HG02840 (cell line): ENCODE data around the gene SOCS4.
"Not testable (repeated sequence)": the region's sequence is repeated elsewhere in the genome, so short reads cannot be mapped to it uniquely, and the experiment has no call there.

Source experiments
- ATAC-seq: cut with Tn5 transposase; IDR thresholded peaks from one replicate; pipeline ENCODE4 v1.9.1; 2021; ENCODE audit warnings: mild to moderate bottlenecking, moderate library complexity, moderate number of reproducible peaks; ENCODE audit not compliant: unreplicated experiment, low FRiP score

SOCS4 gene, protein sequence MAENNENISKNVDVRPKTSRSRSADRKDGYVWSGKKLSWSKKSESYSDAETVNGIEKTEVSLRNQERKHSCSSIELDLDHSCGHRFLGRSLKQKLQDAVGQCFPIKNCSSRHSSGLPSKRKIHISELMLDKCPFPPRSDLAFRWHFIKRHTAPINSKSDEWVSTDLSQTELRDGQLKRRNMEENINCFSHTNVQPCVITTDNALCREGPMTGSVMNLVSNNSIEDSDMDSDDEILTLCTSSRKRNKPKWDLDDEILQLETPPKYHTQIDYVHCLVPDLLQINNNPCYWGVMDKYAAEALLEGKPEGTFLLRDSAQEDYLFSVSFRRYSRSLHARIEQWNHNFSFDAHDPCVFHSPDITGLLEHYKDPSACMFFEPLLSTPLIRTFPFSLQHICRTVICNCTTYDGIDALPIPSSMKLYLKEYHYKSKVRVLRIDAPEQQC

DNA sequence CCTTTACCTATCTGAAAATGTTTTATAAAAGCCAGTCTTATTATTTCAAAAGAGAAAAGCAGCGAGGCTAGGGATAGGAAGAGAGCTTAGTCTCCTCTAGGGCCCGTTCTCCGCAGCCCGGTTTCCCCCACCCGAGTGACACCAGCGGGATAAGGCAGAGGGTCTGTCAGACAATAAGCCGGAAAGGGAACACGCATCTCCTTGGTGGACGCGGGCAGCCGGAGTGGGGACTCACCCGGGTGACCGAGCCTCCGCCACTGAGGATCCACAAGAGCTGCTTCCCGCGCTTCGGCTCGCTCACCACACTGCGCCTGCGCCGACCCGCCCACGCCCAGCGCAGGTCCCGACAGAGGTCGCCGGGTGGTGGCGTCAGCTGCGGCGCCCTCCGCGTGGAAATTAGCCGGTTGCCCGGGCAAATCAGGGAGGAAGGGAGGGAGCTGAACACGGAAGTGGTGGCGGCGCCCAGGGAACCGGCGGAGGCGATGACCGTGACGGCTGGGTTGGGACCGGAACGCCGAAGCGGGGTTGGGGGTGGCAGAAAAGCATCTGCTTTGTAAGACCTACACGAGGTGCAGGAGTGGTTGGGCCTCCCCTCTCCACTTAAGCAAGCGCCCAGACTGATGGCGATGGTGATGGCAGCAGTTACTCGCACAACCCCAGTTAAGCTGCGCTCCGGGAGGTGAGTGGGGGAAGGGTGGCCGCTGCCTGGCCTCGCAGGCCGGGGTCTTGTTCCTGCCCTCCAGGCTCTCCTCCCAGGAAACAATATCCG lies at the start of gene SOCS4, which contains the start of gene WDHD1:
Gene SOCS4, plus strand, starts transcription at position 444 of the 769 bp plus-strand sequence. CDS start 15,806 bp downstream, outside the sequence.
Gene WDHD1, minus strand, starts transcription at position 307 of the 769 bp plus-strand sequence. CDS start 312 bp downstream, outside the sequence.
- peak; percentile 95 for ATAC-seq

DNA sequence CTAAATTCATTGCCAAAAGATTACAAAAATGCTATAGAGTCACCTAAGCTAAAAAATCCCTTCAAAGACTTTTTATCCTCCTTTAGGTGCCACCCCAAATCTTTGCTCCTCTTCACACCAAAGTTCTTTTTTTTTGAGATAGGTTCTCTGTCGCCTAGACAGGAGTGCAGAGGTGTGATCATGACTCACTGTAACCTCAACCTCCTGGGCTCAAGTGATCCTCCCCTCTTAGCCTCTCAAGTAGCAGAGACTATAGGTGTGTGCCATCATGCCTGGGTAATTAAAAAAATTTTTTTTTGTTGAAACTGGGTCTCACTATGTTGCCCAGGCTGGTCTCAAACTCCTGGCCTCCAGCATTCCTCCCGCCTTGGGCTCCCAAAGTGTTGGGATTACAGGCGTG lies 48.0 kb upstream of the SOCS4 start:
- no peak for ATAC-seq

DNA sequence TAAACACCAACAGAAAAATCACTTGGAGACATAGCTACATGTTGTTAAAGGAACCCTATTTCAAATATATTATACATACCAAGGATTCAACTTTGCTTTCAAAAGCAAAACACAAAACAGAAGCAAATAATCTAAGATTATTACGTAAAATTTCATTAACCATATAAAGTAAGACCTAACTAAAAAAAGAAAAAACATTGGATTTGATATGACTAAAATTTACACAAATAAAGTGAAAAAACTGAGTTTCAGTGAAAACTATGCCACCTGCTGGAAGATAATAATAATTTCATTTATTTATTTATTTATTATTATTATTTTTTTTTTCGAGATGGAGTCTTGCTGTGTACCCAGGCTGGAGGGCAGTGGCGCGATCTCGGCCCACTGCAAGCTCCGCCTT lies 45.3 kb upstream of the SOCS4 start:
- ATAC-seq: no peak

DNA sequence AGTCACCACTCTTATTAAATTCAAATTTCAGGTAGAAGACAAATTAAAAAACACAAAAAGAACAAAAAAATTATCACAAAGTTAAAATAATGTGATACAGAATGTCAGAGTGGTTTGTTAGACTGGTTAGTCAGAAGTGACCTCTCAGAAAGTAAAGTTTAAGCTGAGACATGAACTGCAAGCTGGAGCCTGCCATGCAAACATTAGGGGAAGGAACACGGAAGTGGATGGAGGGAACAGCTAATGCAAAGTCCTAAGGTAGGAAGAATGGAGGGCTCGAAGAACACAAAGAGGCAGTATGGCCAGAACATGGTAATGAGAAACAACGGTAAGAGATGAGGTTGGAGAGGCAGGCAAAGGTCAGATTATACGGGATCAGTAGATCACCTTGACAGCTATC lies 41.9 kb upstream of the SOCS4 start:
- no peak for ATAC-seq

DNA sequence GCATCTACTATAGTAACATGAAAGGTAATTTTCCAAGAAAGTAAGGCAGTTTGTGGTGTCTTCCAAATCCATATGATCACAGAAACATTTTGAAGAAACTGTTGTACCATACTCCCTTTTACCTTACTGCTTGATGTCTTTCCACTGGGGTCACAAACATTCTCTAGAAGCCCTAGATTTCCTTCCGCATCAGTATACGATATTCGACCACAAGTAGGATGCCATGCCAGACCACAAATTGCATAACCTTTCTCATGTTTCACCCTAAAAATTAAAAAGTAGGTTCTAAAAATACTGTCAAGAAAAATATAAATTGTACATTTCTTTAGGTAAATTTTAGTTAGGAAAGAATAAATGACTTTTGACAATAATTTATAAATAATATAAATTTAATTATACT lies 26.7 kb upstream of the SOCS4 start:
- no peak for ATAC-seq

DNA sequence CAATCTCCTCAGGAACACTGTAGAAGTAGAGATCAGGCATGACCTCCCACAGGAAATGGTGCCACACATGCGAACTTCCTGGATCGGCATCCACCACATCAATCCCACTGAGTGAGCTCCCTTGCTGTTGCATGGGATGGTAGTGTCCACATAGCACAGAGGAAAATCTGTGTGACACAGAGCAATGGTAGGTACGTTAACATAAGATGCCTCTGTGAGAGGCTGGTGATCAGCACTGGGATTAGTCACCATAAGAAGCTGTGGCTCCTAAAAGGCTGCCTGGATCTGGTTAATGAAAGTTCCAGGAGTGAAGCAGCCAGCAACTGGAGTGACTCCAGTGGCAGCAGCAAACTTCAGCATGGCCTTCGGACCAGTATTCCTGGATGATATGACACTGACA lies 22.0 kb upstream of the SOCS4 start:
- no peak for ATAC-seq

DNA sequence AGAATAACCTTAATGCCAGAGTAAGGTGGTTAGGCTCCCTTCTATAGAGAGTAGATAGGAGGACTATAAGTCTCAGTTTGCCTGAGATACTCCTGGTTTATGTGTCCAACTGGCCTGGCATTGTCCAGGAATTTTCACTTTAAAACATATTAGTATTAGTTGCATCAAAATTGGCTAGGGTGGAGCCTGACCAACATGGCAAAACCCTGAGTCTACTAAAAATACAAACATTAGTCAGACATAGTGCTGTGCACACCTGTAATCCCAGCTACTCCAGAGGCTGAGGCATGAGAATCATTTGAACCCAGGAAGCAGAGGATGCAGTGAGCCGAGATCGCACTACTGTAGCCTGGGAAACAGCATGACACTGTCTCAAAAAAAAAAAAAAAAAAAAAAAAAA lies 12.0 kb upstream of the SOCS4 start:
- no peak for ATAC-seq

DNA sequence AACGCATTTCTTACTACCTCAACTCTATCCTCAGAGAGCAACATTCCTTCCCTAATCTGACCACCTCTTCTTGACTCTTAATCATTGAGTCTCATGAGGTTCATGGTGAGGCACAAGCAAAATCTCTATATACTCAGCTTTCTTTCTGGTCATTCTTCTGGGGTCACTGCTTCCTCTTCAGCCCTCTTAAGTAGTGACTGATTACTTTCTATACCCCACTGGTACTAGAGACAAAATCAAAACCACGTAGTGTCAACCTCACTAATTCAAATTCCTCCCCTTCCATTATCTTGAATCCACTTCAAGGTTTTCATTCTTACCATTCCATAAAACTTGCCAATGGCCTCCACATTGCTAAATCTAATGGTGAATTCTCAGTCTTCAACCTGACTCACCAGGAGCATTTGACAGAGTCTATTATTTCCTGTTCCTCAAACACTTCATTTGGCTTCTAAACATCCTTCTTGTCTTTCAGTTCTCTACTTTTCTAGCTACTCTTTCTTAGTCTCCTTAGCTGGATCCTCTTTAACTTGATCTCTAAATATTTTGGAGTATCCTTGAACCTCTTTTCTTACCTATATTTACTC lies 7.0 kb upstream of the SOCS4 start:
- no peak for ATAC-seq

DNA sequence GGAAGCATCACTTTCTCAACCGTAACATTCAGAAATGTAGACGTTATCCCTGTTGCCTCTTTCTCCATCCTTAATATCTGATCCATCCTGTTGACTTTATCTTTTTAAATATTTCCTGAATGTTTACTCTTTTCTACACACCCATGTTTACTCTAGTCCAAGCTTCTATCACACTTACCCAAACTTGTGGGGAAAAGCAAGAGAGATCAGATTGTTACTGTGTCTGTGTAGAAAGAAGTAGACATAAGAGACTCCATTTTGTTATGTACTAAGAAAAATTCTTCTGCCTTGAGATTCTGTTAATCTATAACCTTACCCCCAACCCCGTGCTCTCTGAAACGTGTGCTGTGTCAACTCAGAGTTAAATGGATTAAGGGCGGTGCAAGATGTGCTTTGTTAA lies 2.7 kb upstream of the SOCS4 start:
- ATAC-seq: not testable (repeated sequence)

DNA sequence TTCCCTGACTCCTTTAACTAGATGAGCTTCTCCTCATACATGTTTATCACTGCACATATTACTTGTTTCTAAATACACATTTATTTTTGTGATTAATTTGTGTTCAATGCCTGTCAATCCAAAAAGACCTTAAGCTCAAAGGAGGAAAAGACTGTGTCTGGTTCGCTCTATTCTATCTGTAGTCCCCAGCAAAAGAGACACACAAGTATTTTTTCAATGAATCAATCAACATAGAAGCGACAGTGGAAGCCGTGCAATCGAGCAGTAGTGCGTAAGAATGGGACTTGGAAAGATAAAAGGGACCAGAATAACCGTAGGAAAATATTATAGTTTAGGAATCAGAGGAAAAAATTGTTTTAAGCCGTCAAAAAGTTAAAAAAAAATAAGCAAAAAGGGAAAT lies 1.1 kb upstream of the SOCS4 start:
- ATAC-seq: no peak

DNA sequence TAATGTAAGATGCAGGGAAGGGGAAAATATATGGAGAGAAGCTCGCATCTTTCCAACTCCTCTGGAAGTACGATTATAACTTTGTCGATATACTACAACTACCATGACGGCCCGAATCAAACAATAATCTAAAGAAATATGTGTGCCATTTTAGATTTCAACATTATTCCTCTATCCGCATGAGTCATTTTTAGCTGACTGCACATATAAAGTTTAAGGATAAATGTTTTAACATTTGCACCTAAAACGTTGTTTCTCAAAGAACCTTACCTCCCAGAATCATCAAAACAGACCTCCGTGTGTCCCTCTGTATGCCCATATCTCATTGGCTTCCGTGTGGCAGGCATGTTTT lies 619 bp upstream of the SOCS4 start:
- no peak for ATAC-seq

DNA sequence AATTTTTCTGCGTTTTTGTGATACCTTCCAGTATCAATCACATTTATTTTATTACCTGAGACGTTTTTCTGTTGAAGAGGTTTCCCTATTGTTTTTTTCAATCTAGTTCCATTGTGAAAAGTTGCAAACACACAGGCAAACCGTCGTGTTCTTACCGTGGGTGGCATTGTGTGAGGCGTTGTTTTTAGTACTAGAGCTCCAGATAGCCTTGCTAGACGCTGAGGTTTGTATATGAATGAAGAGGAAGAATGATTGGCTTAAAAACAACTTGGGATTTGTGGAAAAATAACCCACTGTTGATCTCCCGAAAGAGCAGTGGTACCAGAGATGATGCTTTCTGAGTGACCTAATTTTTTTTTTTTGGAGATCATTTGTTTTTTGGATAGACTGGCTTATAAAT lies 1.0 kb downstream of the SOCS4 start:
- ATAC-seq: no peak

DNA sequence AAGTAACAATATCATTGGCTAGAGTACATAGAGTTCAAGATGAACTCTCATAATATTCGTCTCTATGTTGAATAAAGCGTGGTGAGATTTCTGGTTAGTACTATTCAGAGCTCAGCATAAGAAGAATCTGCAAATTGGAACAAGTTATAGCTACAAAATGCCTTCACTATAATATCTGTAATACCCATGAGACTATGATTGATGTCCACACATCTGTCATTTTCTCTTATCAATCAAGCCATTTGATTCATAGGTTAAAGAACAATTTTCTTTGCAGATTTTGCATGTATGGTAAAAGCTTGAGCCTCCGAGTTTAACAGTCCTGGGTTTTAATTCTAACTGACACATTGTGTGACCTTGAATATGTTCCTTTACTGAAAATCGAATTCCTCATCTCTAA lies 1.4 kb downstream of the SOCS4 start:
- no peak for ATAC-seq

DNA sequence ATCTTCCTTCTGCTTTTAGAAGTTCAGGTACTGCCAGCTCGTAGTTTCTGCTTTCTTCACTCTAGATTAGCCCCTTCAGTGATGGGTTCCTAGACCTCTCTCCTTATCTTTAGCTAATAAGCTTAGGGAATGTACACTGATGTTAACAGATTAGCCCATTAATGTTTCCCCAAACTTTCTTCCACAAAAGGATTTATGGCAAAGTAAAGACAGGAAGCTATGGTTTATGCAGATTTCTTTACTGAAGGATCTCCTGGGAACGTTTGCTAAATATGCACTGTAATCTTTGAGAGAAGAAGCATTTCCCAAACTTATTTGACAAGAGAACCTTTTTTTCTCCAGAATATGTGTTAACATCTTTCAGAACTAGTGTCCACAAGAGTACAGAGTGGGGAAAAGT lies 4.2 kb downstream of the SOCS4 start:
- no peak for ATAC-seq

DNA sequence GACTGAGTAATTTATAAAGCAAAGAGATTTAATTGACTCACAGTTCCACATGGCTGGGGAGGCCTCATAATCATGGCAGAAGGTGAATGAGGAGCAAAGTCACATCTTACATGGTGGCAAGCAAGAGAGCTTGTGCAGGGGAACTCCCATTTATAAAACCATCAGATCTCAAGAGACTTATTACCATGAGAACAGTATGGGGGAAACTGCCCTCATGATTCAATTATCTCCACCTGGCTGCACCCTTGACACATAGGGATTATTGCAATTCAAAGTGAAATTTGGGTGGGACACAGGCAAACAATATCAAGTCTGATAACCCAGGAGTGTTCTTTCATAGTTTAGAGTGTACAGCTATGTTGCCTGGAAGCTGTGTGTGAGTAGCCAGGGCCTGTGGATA lies 11.0 kb downstream of the SOCS4 start:
- not testable (repeated sequence) for ATAC-seq

DNA sequence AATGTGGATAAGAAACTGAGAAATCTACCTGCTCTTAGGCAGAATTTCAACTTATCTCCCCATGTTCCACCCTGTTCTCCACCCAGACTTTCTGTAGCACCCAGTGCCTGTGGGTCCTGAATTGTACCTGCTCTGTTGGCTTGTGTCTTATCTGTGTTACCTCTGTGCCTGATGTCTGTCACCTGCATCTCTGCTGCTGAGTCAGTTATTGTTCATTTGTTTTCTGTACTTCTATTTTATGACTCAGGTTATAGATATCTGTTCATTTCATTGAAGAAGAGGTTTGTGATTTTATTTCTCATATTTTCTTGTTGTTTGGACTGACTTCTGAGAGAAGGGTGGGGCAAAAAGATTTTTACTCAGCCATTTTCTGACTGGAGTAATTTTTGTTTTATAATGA lies 11.7 kb downstream of the SOCS4 start:
- no peak for ATAC-seq

DNA sequence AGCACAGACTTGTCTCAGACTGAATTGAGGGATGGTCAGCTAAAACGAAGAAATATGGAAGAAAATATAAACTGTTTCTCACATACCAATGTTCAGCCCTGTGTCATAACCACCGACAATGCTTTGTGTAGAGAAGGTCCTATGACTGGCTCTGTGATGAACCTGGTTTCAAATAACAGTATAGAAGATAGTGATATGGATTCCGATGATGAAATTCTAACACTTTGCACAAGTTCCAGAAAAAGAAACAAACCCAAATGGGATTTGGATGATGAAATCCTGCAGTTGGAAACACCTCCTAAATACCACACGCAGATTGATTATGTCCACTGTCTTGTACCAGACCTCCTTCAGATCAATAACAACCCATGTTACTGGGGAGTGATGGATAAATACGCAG lies 16.5 kb downstream of the SOCS4 start:
- ATAC-seq: no peak

DNA sequence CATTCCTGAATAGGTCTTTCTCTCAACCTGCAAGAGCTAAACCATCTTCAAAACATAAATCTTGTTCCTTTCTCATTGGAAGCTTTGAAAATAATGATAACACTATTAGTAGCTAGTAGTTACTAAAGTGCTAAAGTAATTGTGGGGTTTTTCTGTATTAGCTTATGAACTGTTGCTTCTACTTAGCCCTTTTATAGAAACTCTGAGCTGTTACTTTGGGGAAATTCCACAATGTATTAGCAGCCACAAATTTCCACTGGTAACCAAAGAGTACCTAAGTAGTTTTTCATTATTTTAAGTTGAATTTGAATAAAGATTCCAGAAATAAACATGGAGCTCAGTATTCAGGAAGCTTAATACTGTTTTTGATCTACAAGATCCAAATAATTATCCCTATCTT lies 18.1 kb downstream of the SOCS4 start:
- no peak for ATAC-seq

DNA sequence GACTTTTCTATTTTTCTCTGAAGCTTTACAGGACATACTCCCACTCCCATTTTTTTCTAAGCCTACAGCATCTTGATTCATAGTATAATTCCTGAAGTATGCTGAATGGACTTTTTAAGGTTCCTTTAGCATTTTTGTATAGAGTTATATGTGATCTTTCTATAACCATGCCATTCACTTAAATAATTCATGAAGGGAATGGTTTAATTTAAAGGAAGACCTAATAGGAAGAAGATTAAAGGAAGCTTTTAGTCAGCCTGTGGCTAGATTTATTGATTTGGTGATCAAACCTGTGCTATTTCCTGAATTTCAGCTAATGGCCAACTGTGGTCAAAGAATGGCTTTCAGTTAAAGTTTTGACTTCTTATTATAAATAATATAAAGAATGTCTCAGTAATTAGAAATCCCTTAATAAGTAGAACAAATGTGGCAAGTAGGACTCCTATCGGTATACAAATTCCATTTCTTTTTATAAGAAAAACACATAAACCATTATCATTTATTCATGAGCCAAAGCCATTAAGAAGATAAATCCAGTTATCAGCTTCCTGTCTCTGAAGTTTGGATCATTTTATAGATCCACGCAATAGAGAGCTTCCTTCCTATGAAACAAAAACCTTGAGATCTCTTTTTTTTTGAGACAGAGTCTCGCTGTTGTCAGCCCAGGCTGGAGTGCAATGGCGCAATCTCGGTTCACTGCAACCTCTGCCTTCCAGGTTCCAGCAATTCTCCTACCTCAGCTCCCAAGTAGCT lies 20.4 kb downstream of the SOCS4 start:
- no peak for ATAC-seq

DNA sequence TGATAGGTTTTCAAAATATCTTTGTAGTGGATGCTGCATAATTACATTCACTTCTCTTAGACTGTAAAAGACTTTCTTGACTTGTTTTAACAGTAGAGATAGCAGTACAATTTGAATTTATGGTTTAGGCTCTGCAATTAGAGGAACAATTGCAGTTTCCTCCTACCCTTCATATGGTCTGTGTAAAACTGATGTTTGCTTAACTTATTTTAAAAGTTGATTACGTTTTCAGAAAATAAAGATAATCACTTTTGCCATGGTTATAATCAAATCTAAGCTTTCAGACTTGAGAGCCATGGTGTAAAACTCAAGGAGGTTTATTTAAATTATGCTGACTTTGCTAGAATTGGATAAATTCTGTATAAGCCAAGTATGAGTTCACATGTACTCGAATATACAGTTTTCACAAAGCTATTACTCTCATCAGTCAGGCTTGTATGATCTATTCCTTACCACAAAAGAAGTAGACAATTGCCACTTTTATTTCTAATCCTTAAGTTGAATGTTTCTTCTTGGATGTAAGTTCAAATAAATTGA lies 21.9 kb downstream of the SOCS4 start:
- no peak for ATAC-seq

DNA sequence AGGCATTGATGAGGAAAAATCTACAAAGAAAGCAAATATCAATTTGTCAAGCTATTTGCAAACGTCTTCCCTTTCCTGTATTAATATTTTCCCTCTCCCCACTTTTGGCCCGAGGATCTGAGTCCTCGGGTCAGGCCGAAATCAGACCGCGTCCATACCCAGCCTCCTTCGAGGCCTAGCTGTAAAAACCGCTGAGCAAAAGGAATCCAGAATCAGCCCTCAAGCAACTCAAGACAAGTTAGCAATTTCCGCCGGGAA lies 24.1 kb downstream of the SOCS4 start:
- ATAC-seq: no peak
